GM21737 (cell line): ENCODE results near the gene CHTOP.
"Not testable (repeated sequence)": the region's sequence is repeated elsewhere in the genome, so short reads cannot be mapped to it uniquely, and the experiment has no call there.

Source experiments
- ATAC-seq: cut with Tn5 transposase; IDR thresholded peaks from one replicate; pipeline ENCODE4 v1.9.1; 2021; ENCODE audit warnings: mild to moderate bottlenecking, moderate library complexity; ENCODE audit not compliant: unreplicated experiment

Gene CHTOP

GRCh38 chr1:153659175-153659534 lies 25.3 kb downstream of the CHTOP start:
- ATAC-seq, result no peak

GRCh38 chr1:153659656-153660055 lies 25.8 kb downstream of the CHTOP start:
- no peak for ATAC-seq

GRCh38 chr1:153661111-153661708 lies 27.3 kb downstream of the CHTOP start:
- no peak for ATAC-seq

GRCh38 chr1:153662269-153662668 lies 28.4 kb downstream of the CHTOP start:
- ATAC-seq, result no peak

GRCh38 chr1:153663211-153663610 lies 29.3 kb downstream of the CHTOP start:
- no peak for ATAC-seq

- no peak for ATAC-seq
These were observed 33.6 kb downstream of the CHTOP start for GRCh38 chr1:153667439-153667838.

GRCh38 chr1:153668672-153669071 lies 34.8 kb downstream of the CHTOP start:
- ATAC-seq, result not testable (repeated sequence)

- ATAC-seq, result no peak
These were observed 35.7 kb downstream of the CHTOP start for GRCh38 chr1:153669606-153670005.

- ATAC-seq, result no peak
These were observed 36.5 kb downstream of the CHTOP start for GRCh38 chr1:153670257-153670858.

- peak; percentile 88 for ATAC-seq
These were observed 37.2 kb downstream of the CHTOP start, which contains the start of gene ILF2 for GRCh38 chr1:153670859-153671627. ILF2 (minus strand) TSS chr1:153670993; CDS start chr1:153670922, 71 bp downstream.

GRCh38 chr1:153671628-153672353 lies 37.9 kb downstream of the CHTOP start:
- ATAC-seq, result peak; percentile 6

GRCh38 chr1:153673511-153673910 lies 39.6 kb downstream of the CHTOP start:
- ATAC-seq, result no peak

GRCh38 chr1:153677718-153678518 lies 44.1 kb downstream of the CHTOP start:
- no peak for ATAC-seq

- ATAC-seq, result no peak
These were observed 44.9 kb downstream of the CHTOP start, which contains the start of gene NPR1 for GRCh38 chr1:153678519-153679336. NPR1 (plus strand) TSS chr1:153678688; CDS start chr1:153679109, 421 bp downstream.

- no peak for ATAC-seq
These were observed 45.7 kb downstream of the CHTOP start for GRCh38 chr1:153679337-153680119.

- no peak for ATAC-seq
These were observed 46.2 kb downstream of the CHTOP start for GRCh38 chr1:153680120-153680403.

- no peak for ATAC-seq
These were observed 48.9 kb downstream of the CHTOP start for GRCh38 chr1:153682730-153683129.

- ATAC-seq, result no peak
These were observed 50.0 kb downstream of the CHTOP start for GRCh38 chr1:153683854-153684253.

- no peak for ATAC-seq
These were observed 51.0 kb downstream of the CHTOP start for GRCh38 chr1:153684892-153685291.
